H9 (cell line): ENCODE results near the gene COL23A1. TPM values are rescaled to one million over a fixed set of nuclear protein-coding genes. Genes with fewer than 3 reads are reported as not detected.

Source experiments
- DNase-seq: peaks from one replicate; pipeline ENCODE4 v3.0.0-alpha.2; 2017
- H2AFZ ChIP-seq: one replicate; pipeline ENCODE4 v1.6.1; 2013; ENCODE audit warnings: mild to moderate bottlenecking, low read length, control low read depth, moderate library complexity
- H2AK5ac ChIP-seq: 2 replicates; pipeline ENCODE4 v1.6.1; 2013; ENCODE audit warnings: low read length, control low read depth, mixed read lengths; ENCODE audit not compliant: insufficient read length
- H2BK120ac ChIP-seq: one replicate; pipeline ENCODE4 v1.6.1; 2013; ENCODE audit warnings: low read depth, mild to moderate bottlenecking, low read length, control low read depth, inconsistent platforms; ENCODE audit not compliant: poor library complexity, severe bottlenecking
- H2BK12ac ChIP-seq: 2 replicates; pipeline ENCODE4 v1.6.1; 2013; ENCODE audit warnings: low read length, control low read depth, mixed read lengths, low read depth; ENCODE audit not compliant: insufficient read length
- H2BK15ac ChIP-seq: 2 replicates; pipeline ENCODE4 v1.6.1; 2013; ENCODE audit warnings: low read depth, low read length, control low read depth
- H2BK20ac ChIP-seq: one replicate; pipeline ENCODE4 v1.6.1; 2013; ENCODE audit warnings: low read depth, mild to moderate bottlenecking, low read length, control low read depth, inconsistent platforms; ENCODE audit not compliant: poor library complexity, severe bottlenecking
- H2BK5ac ChIP-seq: 2 replicates; pipeline ENCODE4 v1.6.1; 2013; ENCODE audit warnings: low read length, control low read depth, mixed read lengths; ENCODE audit not compliant: insufficient read length
- H3K14ac ChIP-seq: 2 replicates; pipeline ENCODE4 v1.6.1; 2013; ENCODE audit warnings: low read length, control low read depth; ENCODE audit not compliant: insufficient read depth
- H3K18ac ChIP-seq: 2 replicates; pipeline ENCODE4 v1.6.1; 2013; ENCODE audit warnings: low read depth, mild to moderate bottlenecking, mixed read lengths, low read length, control low read depth; ENCODE audit not compliant: insufficient read length
- H3K23ac ChIP-seq: 2 replicates; pipeline ENCODE4 v1.6.1; 2013; ENCODE audit warnings: low read length, control low read depth, mixed read lengths, low read depth; ENCODE audit not compliant: insufficient read length
- H3K23me2 ChIP-seq: 2 replicates; pipeline ENCODE4 v1.6.1; 2013; ENCODE audit warnings: low read depth, mild to moderate bottlenecking, mixed read lengths, low read length, control low read depth; ENCODE audit not compliant: insufficient read length, poor library complexity, severe bottlenecking
- H3K27ac ChIP-seq: 2 replicates; pipeline ENCODE4 v1.5.1; 2013; ENCODE audit warnings: low read length, control low read depth, mixed read lengths, low read depth; ENCODE audit not compliant: insufficient read length
- H3K27me3 ChIP-seq: 2 replicates; pipeline ENCODE4 v1.6.1; 2013; ENCODE audit warnings: low read length, control low read depth, inconsistent platforms; ENCODE audit not compliant: insufficient read depth
- H3K4ac ChIP-seq: 2 replicates; pipeline ENCODE4 v1.6.1; 2013; ENCODE audit warnings: low read depth, mild to moderate bottlenecking, control low read depth, inconsistent platforms, low read length, moderate library complexity
- H3K4me1 ChIP-seq: 2 replicates; pipeline ENCODE4 v1.6.1; 2013; ENCODE audit warnings: low read length, control low read depth, inconsistent platforms; ENCODE audit not compliant: insufficient read depth
- H3K4me2 ChIP-seq: 2 replicates; pipeline ENCODE4 v1.6.1; 2013; ENCODE audit warnings: low read length, control low read depth, mixed read lengths; ENCODE audit not compliant: insufficient read length, insufficient read depth
- H3K56ac ChIP-seq: 2 replicates; pipeline ENCODE4 v1.6.1; 2013; ENCODE audit warnings: low read depth, mild to moderate bottlenecking, mixed read lengths, low read length, control low read depth; ENCODE audit not compliant: insufficient read length
- H3K79me1 ChIP-seq: 2 replicates; pipeline ENCODE4 v1.6.1; 2013; ENCODE audit warnings: low read depth, mild to moderate bottlenecking, moderate library complexity, low read length, control low read depth, inconsistent platforms; ENCODE audit not compliant: insufficient read depth, poor library complexity, severe bottlenecking
- H3K79me2 ChIP-seq: 2 replicates; pipeline ENCODE4 v1.6.1; 2013; ENCODE audit warnings: low read length, control low read depth, inconsistent platforms; ENCODE audit not compliant: insufficient read depth
- H3K9ac ChIP-seq: 2 replicates; pipeline ENCODE4 v1.6.1; 2013; ENCODE audit warnings: low read length, control low read depth, mixed read lengths; ENCODE audit not compliant: insufficient read length; ENCODE audit errors: extremely low read depth
- H3K9me3 ChIP-seq: one replicate; pipeline ENCODE4 v1.6.1; 2013; ENCODE audit warnings: low read depth, low read length, inconsistent platforms; ENCODE audit not compliant: control insufficient read depth
- H3T11ph ChIP-seq: one replicate; pipeline ENCODE4 v1.6.1; 2013; ENCODE audit warnings: mild to moderate bottlenecking, low read length, control low read depth, inconsistent platforms
- H4K20me1 ChIP-seq: one replicate; pipeline ENCODE4 v1.6.1; 2013; ENCODE audit not compliant: control insufficient read depth, insufficient read length, insufficient read depth
- H4K5ac ChIP-seq: 2 replicates; pipeline ENCODE4 v1.6.1; 2013; ENCODE audit warnings: low read depth, mild to moderate bottlenecking, mixed read lengths, low read length, control low read depth; ENCODE audit not compliant: insufficient read length
- H4K8ac ChIP-seq: replicated peaks from 2 replicates; pipeline ENCODE4 v1.6.1; 2013; ENCODE audit warnings: low read length, control low read depth, mixed read lengths, low read depth; ENCODE audit not compliant: insufficient read length
- H4K91ac ChIP-seq: 2 replicates; pipeline ENCODE4 v1.6.1; 2013; ENCODE audit warnings: low read depth, mild to moderate bottlenecking, moderate library complexity, mixed read lengths, low read length, control low read depth; ENCODE audit not compliant: insufficient read length
- H3K27ac Mint-ChIP-seq, 3 experiments: 2 replicates in 2 of 3; 3 replicates in 1 of 3; pipeline ENCODE4 v1.8.0; 2020 to 2021; ENCODE audit warnings: mixed read lengths in 3 of 3, mild to moderate bottlenecking in 1 of 3, moderate library complexity in 1 of 3
- H3K27me3 Mint-ChIP-seq: 2 replicates; pipeline ENCODE4 v1.8.0; 2021; ENCODE audit warnings: low read depth, mild to moderate bottlenecking, moderate library complexity, mixed read lengths
- H3K36me3 Mint-ChIP-seq, 3 experiments: 2 replicates in 2 of 3; 3 replicates in 1 of 3; pipeline ENCODE4 v1.8.0; 2020 to 2021; ENCODE audit warnings: low read depth in 3 of 3, mixed read lengths in 3 of 3; ENCODE audit not compliant: insufficient read depth in 1 of 3
- H3K4me1 Mint-ChIP-seq, 2 experiments: 2 replicates each; pipeline ENCODE4 v1.8.0; 2020; ENCODE audit warnings: mixed read lengths in 2 of 2
- H3K4me3 Mint-ChIP-seq, 2 experiments: 2 replicates in 1 of 2; 3 replicates in 1 of 2; pipeline ENCODE4 v1.8.0; 2020 to 2021; ENCODE audit warnings: mild to moderate bottlenecking in 2 of 2, mixed read lengths in 2 of 2, moderate library complexity in 1 of 2
- H3K9me3 Mint-ChIP-seq, 2 experiments: 2 replicates in 1 of 2; 3 replicates in 1 of 2; pipeline ENCODE4 v1.8.0; 2020; ENCODE audit warnings: mild to moderate bottlenecking in 2 of 2, mixed read lengths in 2 of 2, moderate library complexity in 1 of 2
- CTCF ChIP-seq: fragments of 200-600 bp; sonication (generic); conservative IDR thresholded peaks from 3 replicates; pipeline ENCODE4 v1.8.0; 2021; ENCODE audit warnings: antibody characterized with exemption, mild to moderate bottlenecking
- WGBS: extraction: QIAGEN DNeasy Blood & Tissue Kit; methylation state at CpG from one replicate; pipeline ENCODE4 v1.1.7; 2013; ENCODE audit warnings: missing lambda C conversion rate, low lambda C conversion rate, mixed read lengths; ENCODE audit not compliant: insufficient read length; ENCODE audit errors: extremely low coverage; 5-methylcytosine and 5-hydroxymethylcytosine counted together
- total RNA-seq: library from RNA; stranded (reverse); gene quantifications from 2 replicates; pipeline ENCODE4 v1.2.1, GENCODE V29; 2021

COL23A1 gene
- total RNA-seq, 1 experiment from 2014 or later: 2.6 TPM

DNA sequence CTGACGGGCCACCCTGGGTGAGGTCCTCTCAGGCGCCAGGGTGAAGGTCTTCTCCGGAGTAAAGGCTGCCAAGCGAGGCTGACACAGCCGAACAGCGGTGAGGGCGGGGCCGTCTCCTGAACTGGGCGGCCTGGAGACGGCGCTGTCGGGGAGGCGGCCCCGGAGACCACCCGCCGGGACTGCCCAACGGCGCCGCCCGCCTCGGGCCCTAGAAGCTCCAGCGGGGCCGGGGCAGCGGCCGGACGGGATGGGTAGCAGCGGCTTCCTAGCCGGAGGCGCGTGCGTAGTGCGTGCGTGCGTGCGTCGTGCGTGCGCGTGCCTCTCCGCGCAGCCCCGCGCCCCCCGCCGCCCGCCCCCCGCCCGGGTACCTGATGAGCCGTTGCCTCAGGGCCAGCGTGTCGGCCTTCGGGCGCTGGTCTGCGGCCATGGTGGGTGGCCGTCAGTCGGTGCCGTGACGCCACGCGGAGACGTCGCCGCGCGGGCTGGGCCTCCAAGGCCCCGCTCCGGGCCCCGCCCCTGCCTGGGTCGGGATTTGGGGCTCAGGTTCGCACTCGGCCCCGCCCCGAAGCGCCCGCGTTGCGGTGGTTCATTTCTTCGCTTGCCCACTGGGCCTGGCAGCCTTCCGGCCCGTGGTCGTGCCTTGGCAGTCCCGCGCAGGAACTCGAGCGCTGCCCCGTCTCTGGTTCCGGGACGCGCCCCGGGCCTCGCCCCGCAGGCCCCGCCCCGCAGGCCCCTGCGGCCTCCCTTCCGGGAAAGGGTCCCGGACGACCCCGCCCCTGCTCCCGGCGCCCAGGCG is 357.9 kb downstream of the COL23A1 start, which contains the start of gene PHYKPL:
PHYKPL (minus strand) TSS at position 679 of the 796 bp plus-strand sequence; CDS start at position 427, 252 bp downstream.
- Histone ChIP-seq H3K14ac (peak within 1 kb of the TSS; percentile 77), H3K4me2 (peak within 1 kb of the TSS; percentile 61), H4K20me1 (no peaks in the 10 kb centered on the region), H3K79me1 (no peaks in the 10 kb centered on the region), H2BK15ac (no peak within 1 kb of the TSS), H3K18ac (peak within 1 kb of the TSS; percentile 68), H2AK5ac (no peak within 1 kb of the TSS), H3K79me2 (peaks cover 4% of the 10 kb centered on the region; the same call in 1 of the 2 replicates), H3K4ac (no peak within 1 kb of the TSS), H2AFZ (no peak within 1 kb of the TSS), H3T11ph (no peak within 1 kb of the TSS), H2BK20ac (no peak within 1 kb of the TSS), H3K27ac (no peak within 1 kb of the TSS), H4K8ac (no peak within 1 kb of the TSS), H3K23me2 (peaks cover 3% of the 10 kb centered on the region), H3K9ac (peak within 1 kb of the TSS; percentile 34), H2BK120ac (no peak within 1 kb of the TSS), H3K56ac (no peak within 1 kb of the TSS), H2BK5ac (no peak within 1 kb of the TSS), H2BK12ac (no peak within 1 kb of the TSS), H4K5ac (no peak within 1 kb of the TSS), H4K91ac (no peak within 1 kb of the TSS), H3K4me1 (no peaks in the 10 kb centered on the region), H3K9me3 (no peaks in the 10 kb centered on the region), H3K23ac (no peak within 1 kb of the TSS), H3K27me3 (no peaks in the 10 kb centered on the region)
- no peaks in the 10 kb centered on the region; the same call in 1 of the 2 replicates for H3K27me3 Mint-ChIP-seq
- WGBS: no CpG with 5 or more reads among the region's 102 CpGs
- peak; percentile 32; the same call in 2 of the 3 replicates for TF ChIP-seq CTCF
- H3K9me3 Mint-ChIP-seq: no peaks in the 10 kb centered on the region; a peak in 1 of 5 replicates
- H3K4me1 Mint-ChIP-seq: peaks cover 12 to 22% of the 10 kb centered on the region in 2 experiments
- peaks cover 32 to 43% (median 43%) of the 10 kb centered on the region in 3 experiments for H3K36me3 Mint-ChIP-seq
- peak; percentile 78 for DNase-seq
- H3K27ac Mint-ChIP-seq: no peak within 1 kb of the TSS
- H3K4me3 Mint-ChIP-seq: peak within 1 kb of the TSS; percentile 79 to 82
